NCI-H146 (cell line): ENCODE measurements around the gene FOCAD.

Experiments used
- DNase-seq: peaks from one replicate; lab custom pipeline; 2025; lab: John Stamatoyannopoulos, UW

FOCAD gene

GRCh38 chr9:20683351-20684034, 566 bp upstream of the FOCAD start:
- peak; percentile 54 for DNase-seq

DNA sequence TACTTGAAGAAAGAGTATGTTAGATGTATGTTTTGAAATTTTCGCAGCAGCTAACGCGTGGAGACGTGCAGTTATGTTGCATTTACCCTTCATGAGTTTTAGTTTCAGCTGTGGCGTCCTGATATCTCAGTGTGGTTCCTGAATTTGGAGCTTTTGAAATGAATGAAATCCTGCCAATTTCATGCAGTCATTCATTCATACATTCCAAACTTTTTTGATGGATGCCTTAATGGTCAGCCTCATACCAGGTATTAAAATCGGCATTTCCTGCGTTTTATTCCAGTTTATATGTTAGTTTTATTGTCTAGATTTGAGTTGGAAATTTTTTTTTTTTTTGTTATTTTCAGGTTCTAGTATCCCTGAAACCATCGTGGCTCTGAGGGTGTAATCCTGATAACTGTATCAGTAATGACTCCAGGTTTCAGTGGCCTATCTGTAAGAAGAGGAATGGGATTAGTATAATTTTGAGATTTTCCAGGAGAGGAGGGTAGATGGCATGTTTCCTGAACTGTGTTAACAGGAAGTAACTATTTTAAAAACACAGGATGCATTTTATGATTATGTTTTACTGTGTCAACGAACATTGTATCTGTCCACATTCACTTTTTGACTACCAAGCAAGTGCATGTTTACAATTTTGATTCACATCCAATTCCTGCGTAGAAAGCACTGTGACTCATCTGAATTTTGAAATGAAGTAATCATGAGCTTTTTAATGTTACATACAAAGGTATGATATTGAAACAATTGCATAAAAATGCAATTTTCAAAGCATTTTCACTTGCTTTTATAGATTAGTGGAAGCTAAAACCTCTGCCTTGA, 1.0 kb downstream of the FOCAD start:
- DNase-seq = no peak

GRCh38 chr9:20685769-20686168, 1.7 kb downstream of the FOCAD start:
- DNase-seq = no peak

- no peak for DNase-seq
These were observed 5.8 kb downstream of the FOCAD start for GRCh38 chr9:20689833-20690232.

DNA sequence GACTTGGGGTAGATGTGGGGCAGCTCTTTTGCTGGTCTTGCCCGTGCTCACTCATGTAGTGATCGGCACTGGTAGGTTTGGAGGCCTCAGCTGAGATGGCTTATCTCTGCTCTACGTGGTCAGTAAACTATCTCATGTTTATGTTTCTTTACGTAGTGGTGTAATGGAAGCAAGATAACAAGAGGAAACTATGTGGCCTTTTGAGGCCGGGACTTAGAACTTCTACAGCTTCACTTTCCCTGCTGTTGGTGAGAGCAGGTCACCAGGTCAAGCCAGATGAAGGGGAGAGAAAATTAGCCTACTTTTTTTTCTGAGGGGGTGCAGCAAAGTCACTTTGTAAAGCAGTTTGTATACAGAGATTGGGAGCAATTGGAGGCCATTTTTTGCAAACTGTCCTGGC, 8.5 kb downstream of the FOCAD start:
- no peak for DNase-seq

- DNase-seq = no peak
These were observed 9.0 kb downstream of the FOCAD start for GRCh38 chr9:20693068-20693467.

GRCh38 chr9:20694248-20694647, 10.2 kb downstream of the FOCAD start:
- DNase-seq = no peak

GRCh38 chr9:20697021-20697719, 13.1 kb downstream of the FOCAD start:
- DNase-seq = no peak

DNA sequence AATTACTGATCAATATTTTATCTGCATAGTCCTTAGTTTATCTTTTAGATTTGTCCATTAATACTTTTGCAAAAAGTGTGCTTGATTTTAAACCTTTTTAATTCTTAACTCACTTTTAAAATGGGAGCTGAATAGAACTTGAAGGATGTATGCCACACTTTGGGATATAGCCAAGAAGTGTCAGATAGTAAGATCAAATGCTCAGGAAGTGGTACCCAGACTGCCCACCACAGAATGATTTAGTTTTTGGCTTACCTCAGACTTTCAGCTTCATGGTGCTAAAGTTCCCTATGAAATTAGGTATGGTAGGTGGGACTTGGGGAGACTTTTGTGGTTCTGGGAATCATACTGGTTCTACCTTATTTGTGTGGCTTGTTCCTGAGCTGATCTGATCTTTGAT, 14.7 kb downstream of the FOCAD start:
- DNase-seq = no peak

DNA sequence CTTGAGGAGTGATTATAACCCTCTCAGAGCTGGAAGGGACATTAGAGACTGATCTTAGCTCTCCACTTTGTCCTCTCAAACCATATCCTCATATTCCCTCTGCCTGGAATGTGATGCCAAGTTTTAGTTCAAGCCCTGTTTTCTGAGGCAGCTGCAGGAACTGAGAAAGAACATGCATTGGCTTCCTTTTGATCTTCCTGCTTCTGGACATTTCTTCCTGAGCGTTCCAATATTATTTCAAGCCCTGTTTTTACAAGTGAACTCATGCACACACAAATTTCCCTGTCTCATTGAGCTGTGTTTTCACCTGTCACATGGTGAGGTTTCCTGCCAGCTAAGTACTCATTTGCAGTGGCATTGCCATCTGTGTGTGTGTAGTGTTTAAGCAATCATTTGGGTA, 17.0 kb downstream of the FOCAD start:
- peak; percentile 14 for DNase-seq

DNA sequence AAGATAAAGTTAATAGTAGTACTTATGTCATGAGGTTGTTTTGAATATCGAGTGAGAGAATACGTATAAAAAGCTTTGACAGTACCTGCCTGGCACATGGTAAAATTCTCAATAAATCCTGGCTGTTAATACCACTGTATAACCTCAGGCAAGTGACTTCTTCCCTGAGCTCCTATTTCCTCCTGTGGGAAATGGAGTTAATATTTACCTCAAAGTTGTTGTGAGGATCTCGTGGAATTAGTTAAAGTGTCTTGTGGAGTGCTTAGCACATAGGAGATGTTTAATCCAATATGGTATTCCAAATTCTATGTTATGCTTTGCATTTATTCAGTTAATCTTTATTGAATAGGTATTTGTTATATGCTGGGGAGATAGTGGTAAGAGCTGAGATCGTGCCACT, 18.5 kb downstream of the FOCAD start:
- no peak for DNase-seq

DNA sequence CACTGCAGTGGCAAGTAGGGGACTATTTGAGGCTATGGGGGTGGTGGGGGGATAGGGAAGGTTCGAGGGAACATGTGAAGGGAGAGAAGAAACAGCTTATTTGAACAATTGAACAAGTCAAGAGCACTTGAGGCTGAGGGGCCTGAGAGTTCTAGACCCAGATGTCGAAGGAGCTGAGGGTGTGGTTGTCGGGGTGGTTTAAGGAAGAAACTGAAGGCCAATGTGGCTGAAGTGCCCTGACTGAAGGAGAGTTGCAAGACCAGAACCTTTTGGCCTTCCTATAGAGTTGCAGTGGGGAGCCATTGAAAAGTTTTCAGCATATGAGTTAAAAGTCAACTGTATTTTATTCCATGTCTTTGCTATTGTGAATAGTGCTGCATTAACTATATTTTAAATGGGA, 19.1 kb downstream of the FOCAD start:
- DNase-seq = no peak

- DNase-seq = no peak
These were observed 23.6 kb downstream of the FOCAD start for GRCh38 chr9:20707708-20708107.

- DNase-seq = no peak
These were observed 29.1 kb downstream of the FOCAD start for GRCh38 chr9:20713172-20713571.

DNA sequence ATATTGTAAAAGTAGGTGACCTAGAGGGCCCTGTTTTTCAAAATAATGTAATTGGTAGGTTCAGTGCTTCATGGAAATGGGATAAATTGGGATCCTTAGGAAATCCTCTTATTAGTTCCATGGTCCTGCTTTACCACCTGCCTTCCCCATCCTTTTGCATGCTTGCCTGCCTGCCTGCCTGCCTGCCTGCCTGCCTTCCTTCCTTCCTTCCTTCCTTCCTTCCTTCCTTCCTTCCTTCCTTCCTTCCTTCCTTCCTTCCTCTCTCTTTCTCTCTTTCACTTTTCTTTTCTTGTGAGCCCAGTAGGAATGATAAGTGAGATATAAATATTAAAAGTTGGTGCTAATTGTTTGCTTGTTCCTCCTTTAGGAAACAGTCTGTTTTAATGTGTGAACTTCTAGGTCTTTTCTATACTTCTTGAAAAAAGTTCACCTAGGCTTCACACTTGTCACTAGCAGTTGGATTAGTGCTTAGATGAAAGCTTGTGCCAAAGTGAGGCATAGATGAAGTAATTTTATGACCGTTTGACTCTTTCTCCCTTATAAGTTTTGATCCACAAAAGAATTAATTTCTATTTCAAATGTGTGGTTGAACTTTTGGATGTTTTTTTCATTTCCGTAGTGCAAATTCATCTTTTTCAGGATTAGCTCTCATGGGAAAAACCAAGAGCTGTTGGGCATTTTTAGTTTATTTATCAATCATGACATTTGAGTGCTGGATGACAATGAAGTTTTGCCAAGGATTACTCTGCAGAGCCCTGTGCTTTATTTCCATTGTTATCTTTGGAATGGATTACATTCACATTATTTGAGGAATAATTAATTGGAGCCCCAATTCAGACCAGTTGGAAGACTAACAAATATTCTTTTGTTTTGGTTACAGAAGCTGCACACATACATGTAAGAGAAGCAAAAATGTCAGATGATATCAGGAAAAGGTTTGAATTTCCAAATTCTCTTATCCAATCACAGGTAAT, 30.7 kb downstream of the FOCAD start:
- DNase-seq = no peak

GRCh38 chr9:20722221-20722620, 38.2 kb downstream of the FOCAD start:
- DNase-seq = no peak

GRCh38 chr9:20725675-20726074, 41.6 kb downstream of the FOCAD start:
- DNase-seq = no peak

GRCh38 chr9:20726144-20726543, 42.1 kb downstream of the FOCAD start:
- no peak for DNase-seq

GRCh38 chr9:20728493-20729220, 44.6 kb downstream of the FOCAD start:
- DNase-seq = no peak

GRCh38 chr9:20729523-20729922, 45.5 kb downstream of the FOCAD start:
- no peak for DNase-seq

DNA sequence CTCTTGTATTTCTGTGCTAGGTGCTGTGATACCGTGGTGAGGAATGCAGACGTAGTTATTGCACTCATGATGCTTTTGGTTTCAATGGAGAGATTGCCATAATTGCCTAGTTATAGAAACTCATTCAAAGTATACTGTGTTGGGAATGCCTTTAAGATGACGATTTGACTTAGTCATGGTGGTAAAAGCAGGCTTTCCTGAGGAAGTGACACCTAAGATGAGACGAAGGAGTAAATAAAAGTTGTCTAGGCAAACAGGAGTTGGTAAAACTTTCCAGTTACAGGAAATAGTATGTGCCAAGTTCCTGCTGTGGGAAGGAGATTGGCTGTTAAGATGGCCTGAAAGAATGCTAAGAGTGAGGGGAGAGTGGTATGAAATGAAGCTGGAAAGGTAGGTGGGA, 48.1 kb downstream of the FOCAD start:
- no peak for DNase-seq
